HepG2 (cell line): Measurements from ENCODE around the gene MAP3K2. TPM values are rescaled to one million over a fixed set of nuclear protein-coding genes. Genes with fewer than 3 reads are reported as not detected.
A peak's percentile ranks its signal among the peaks of the same experiment; 100 is the strongest.

Experiments
- ARID4A ChIP-seq: sonication (generic); formaldehyde crosslinking; IDR thresholded peaks from 2 replicates; pipeline ENCODE4 v1.5.0; 2020; ENCODE audit warnings: mild to moderate bottlenecking, missing genetic modification reagents, borderline replicate concordance
- ARNT ChIP-seq: fragments of 450-650 bp; IDR thresholded peaks from 2 replicates; pipeline ENCODE4 v1.6.1; 2017
- E2F1 ChIP-seq: sonication (generic); formaldehyde crosslinking; IDR thresholded peaks from 2 replicates; pipeline ENCODE4 v1.5.0; 2020; ENCODE audit warnings: missing genetic modification reagents
- HNF4G ChIP-seq, 2 experiments: sonication (generic) in 1 of 2; formaldehyde crosslinking in 1 of 2; IDR thresholded peaks; 2 replicates each; pipeline versions ENCODE4 v1.4.0 to v1.6.1; 2011 to 2020; ENCODE audit warnings: borderline replicate concordance in 2 of 2, low read depth in 2 of 2, mild to moderate bottlenecking in 2 of 2, low read length in 1 of 2, missing genetic modification reagents in 1 of 2, moderate library complexity in 1 of 2
- MAFF ChIP-seq: IDR thresholded peaks from 2 replicates; pipeline ENCODE4 v1.6.1; 2011; ENCODE audit warnings: low read depth, low read length, improper control_type of control experiment
- MZF1 ChIP-seq: sonication (generic); formaldehyde crosslinking; IDR thresholded peaks from 2 replicates; pipeline ENCODE4 v1.8.1; 2023; ENCODE audit warnings: mild to moderate bottlenecking, missing genetic modification reagents, borderline replicate concordance
- RFX1 ChIP-seq: fragments of 450-650 bp; IDR thresholded peaks from 2 replicates; pipeline ENCODE4 v1.6.1; 2017
- SKI ChIP-seq: fragments of 450-650 bp; IDR thresholded peaks from one replicate; pipeline ENCODE4 v1.6.1; 2018; ENCODE audit warnings: mild to moderate bottlenecking; ENCODE audit not compliant: partially characterized antibody
- ZBTB33 ChIP-seq: sonication (generic); formaldehyde crosslinking; IDR thresholded peaks from 2 replicates; pipeline ENCODE4 v1.4.0; 2020; ENCODE audit warnings: missing genetic modification reagents
- ZNF354B ChIP-seq: sonication (generic); formaldehyde crosslinking; IDR thresholded peaks from 2 replicates; pipeline ENCODE4 v1.8.0; 2022; ENCODE audit warnings: mild to moderate bottlenecking, missing genetic modification reagents
- ZNF367 ChIP-seq: sonication (generic); formaldehyde crosslinking; IDR thresholded peaks from 2 replicates; pipeline ENCODE4 v1.4.0; 2020; ENCODE audit warnings: missing genetic modification reagents, borderline replicate concordance
- ZNF460 ChIP-seq: sonication (generic); formaldehyde crosslinking; IDR thresholded peaks from 2 replicates; pipeline ENCODE4 v1.5.1; 2020; ENCODE audit warnings: missing genetic modification reagents, mild to moderate bottlenecking, borderline replicate concordance
- ZNF567 ChIP-seq: sonication (generic); formaldehyde crosslinking; IDR thresholded peaks from 2 replicates; pipeline ENCODE4 v1.8.1; 2023; ENCODE audit warnings: mild to moderate bottlenecking, missing genetic modification reagents, borderline replicate concordance
- ZNF660 ChIP-seq: sonication (generic); formaldehyde crosslinking; IDR thresholded peaks from 2 replicates; pipeline ENCODE4 v1.5.1; 2020; ENCODE audit warnings: mild to moderate bottlenecking, low read depth, missing genetic modification reagents, borderline replicate concordance
- ZNF687 ChIP-seq: sonication (generic); formaldehyde crosslinking; IDR thresholded peaks from 2 replicates; pipeline ENCODE4 v1.5.1; 2020; ENCODE audit warnings: mild to moderate bottlenecking, missing genetic modification reagents, moderate library complexity
- ZNF691 ChIP-seq: sonication (generic); formaldehyde crosslinking; IDR thresholded peaks from 2 replicates; pipeline ENCODE4 v1.4.0; 2020; ENCODE audit warnings: missing genetic modification reagents, low read depth, mild to moderate bottlenecking, borderline replicate concordance
- polyA plus RNA-seq, 8 experiments: library from polyadenylated mRNA; depleted of rRNA in 3 of 8; stranded (reverse) in 7 of 8; unstranded in 1 of 8; fragments of >200 nt; fragmentation: Illumina TruSeq in 4 of 8; extraction: Trizol in 4 of 8; gene quantifications; 2 replicates each; pipeline versions ENCODE4 v1.2.1 to v1.2.3, GENCODE V29; 2011 to 2016; ENCODE audit warnings: low read depth in 4 of 8, missing spikeins in 1 of 8, mixed read lengths in 1 of 8; ENCODE audit not compliant: insufficient read depth in 1 of 8
- total RNA-seq, 5 experiments: library from RNA; depleted of rRNA; stranded (reverse); fragments of >200 nt; fragmentation: Illumina TruSeq; extraction: Trizol; gene quantifications; 2 replicates each; pipeline ENCODE4 v1.2.3, GENCODE V29; 2016; ENCODE audit warnings: low read depth in 1 of 5

The MAP3K2 gene
- total and polyA plus RNA-seq, 2 of the 13 experiments (the other 11 are each of a cell fraction or from before 2014, with no cell fraction given), result 12.2 to 37.2 TPM

GRCh38 chr2:127421871-127422558 lies 34.2 kb upstream of the MAP3K2 start (continued):
- TF ChIP-seq ZNF687 (CRISPR knock-in tag), result peak; percentile 16; the same call in 1 of the 2 replicates
- no peak for TF ChIP-seq ARID4A (CRISPR knock-in tag)
- no peak for TF ChIP-seq SKI
- no peak for TF ChIP-seq RFX1
- no peak for TF ChIP-seq ZNF367 (CRISPR knock-in tag)
- no peak for TF ChIP-seq ZNF691 (CRISPR knock-in tag)
- TF ChIP-seq ZNF460, result no peak
- TF ChIP-seq ZNF660, result no peak
- TF ChIP-seq ZBTB33 (CRISPR knock-in tag), result no peak
- no peak for TF ChIP-seq ZNF567 (CRISPR knock-in tag)
- no peak for TF ChIP-seq MAFF
- no peak for TF ChIP-seq ZNF354B (CRISPR knock-in tag)
- no peak for TF ChIP-seq E2F1 (CRISPR knock-in tag)
- no peak for TF ChIP-seq HNF4G (IDR thresholded peaks at IDR 0.05; ENCODE audit: borderline replicate concordance, low read depth, low read length)
- TF ChIP-seq HNF4G (CRISPR knock-in tag; IDR thresholded peaks at IDR 0.05; ENCODE audit: borderline replicate concordance, low read depth), result no peak
- TF ChIP-seq MZF1 (CRISPR knock-in tag), result no peak
- no peak for TF ChIP-seq ARNT
